Ectodermal cell (in vitro differentiated cells): ENCODE measurements around the gene FBXO31.

ENCODE experiments used
- H3K27ac ChIP-seq: 2 replicates; pipeline ENCODE4 v1.7.0; 2013; ENCODE audit warnings: mild to moderate bottlenecking, low read depth, low read length; ENCODE audit not compliant: insufficient read depth, poor library complexity, severe bottlenecking
- H3K27me3 ChIP-seq: 2 replicates; pipeline ENCODE4 v1.7.0; 2013; ENCODE audit warnings: mild to moderate bottlenecking, low read length; ENCODE audit not compliant: insufficient read depth, control insufficient read depth, poor library complexity, severe bottlenecking
- H3K36me3 ChIP-seq: one replicate; pipeline ENCODE4 v1.7.0; 2013; ENCODE audit warnings: low read length; ENCODE audit not compliant: control insufficient read depth, insufficient read depth
- H3K4me1 ChIP-seq: one replicate; pipeline ENCODE4 v1.7.0; 2013; ENCODE audit warnings: low read length; ENCODE audit not compliant: control insufficient read depth, insufficient read depth
- H3K4me3 ChIP-seq: 2 replicates; pipeline ENCODE4 v1.7.0; 2013; ENCODE audit warnings: low read depth, low read length, control low read depth; ENCODE audit not compliant: insufficient read depth
- H3K9me3 ChIP-seq: 2 replicates; pipeline ENCODE4 v1.7.0; 2013; ENCODE audit warnings: mild to moderate bottlenecking, low read length, moderate library complexity; ENCODE audit not compliant: control insufficient read depth
- WGBS, 2 experiments: methylation state at CpG; one replicate each; pipeline ENCODE4 v1.1.7; 2013; ENCODE audit warnings: missing lambda C conversion rate in 2 of 2; 5-methylcytosine and 5-hydroxymethylcytosine counted together

FBXO31 gene

GRCh38 chr16:87334651-87335624 lies 48.6 kb downstream of the FBXO31 start:
- 92% methylated on average over 29 of the region's 29 CpGs for WGBS, 2 experiments
- H3K36me3 ChIP-seq, result peaks cover 3% of the 10 kb centered on the region

DNA sequence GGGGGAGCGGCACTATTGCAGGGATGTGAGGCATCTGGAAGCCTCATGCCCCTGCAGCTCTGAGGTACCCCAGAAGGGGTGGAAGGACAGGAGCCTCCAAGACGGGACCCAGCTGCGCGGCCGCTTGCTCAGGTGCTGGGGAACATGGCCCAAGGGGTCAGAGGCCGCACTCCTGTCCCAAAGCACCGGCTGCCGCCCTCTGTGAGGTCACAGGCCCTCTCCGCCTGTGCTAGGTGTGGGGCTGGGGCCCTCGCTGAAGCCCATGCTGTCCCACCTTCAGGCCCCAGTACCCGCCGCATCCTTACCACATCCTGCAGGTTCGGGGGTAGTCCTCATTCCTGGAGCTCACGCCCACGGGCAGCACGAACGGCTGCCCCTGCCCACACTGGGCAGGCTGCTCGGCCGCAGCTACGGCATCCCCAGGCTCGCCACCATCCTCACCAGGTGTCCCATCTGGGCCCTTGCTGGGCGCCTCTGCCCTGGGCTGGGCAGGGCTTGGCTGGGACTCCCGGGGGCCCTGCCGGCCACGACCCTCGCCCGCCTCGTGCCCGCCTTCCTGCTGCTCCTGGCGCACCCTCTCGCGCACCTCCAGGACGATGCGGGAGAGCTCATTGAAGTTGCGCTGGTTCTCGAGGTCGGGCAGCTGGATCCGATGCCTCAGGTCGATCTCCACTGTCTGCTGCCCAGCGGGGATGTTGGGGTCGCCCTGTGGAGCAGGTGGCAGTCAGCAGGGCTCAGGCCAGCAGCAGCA lies 49.8 kb downstream of the FBXO31 start:
- no peaks in the 10 kb centered on the region for H3K36me3 ChIP-seq
- no peaks in the 10 kb centered on the region for H3K9me3 ChIP-seq
- WGBS, 2 experiments, result 94 to 96% methylated on average over 41 of the region's 41 CpGs
- no peaks in the 10 kb centered on the region for H3K27me3 ChIP-seq
- H3K27ac ChIP-seq, result no peak overlapping the region
- H3K4me1 ChIP-seq, result no peaks in the 10 kb centered on the region
- no peak overlapping the region for H3K4me3 ChIP-seq

More at GRCh38 chr16:87334651-87335624, 48.6 kb downstream of the FBXO31 start:
- no peak overlapping the region for H3K27ac ChIP-seq
- H3K9me3 ChIP-seq, result no peaks in the 10 kb centered on the region
- no peak overlapping the region for H3K4me3 ChIP-seq
- H3K27me3 ChIP-seq, result no peaks in the 10 kb centered on the region
- H3K4me1 ChIP-seq, result no peaks in the 10 kb centered on the region

GRCh38 chr16:87333101-87333500 lies 50.5 kb downstream of the FBXO31 start:
- Histone ChIP-seq H3K9me3 (no peaks in the 10 kb centered on the region), H3K4me1 (no peaks in the 10 kb centered on the region), H3K36me3 (no peaks in the 10 kb centered on the region), H3K27me3 (no peaks in the 10 kb centered on the region), H3K4me3 (no peak overlapping the region), H3K27ac (no peak overlapping the region)
- WGBS, 2 experiments, result 97 to 98% methylated on average over 15 of the region's 15 CpGs

- Histone ChIP-seq H3K4me3 (no peak overlapping the region), H3K9me3 (no peaks in the 10 kb centered on the region), H3K27me3 (no peaks in the 10 kb centered on the region), H3K27ac (no peak overlapping the region), H3K4me1 (no peaks in the 10 kb centered on the region), H3K36me3 (no peaks in the 10 kb centered on the region)
- WGBS, 2 experiments, result 95% methylated on average over 10 of the region's 10 CpGs
These were observed 51.4 kb downstream of the FBXO31 start for GRCh38 chr16:87332150-87332549.

GRCh38 chr16:87331241-87331801 lies 52.3 kb downstream of the FBXO31 start:
- Histone ChIP-seq H3K9me3 (no peaks in the 10 kb centered on the region), H3K36me3 (no peaks in the 10 kb centered on the region), H3K4me3 (no peak overlapping the region), H3K27ac (no peak overlapping the region), H3K27me3 (no peaks in the 10 kb centered on the region), H3K4me1 (no peaks in the 10 kb centered on the region)
- 94 to 95% methylated on average over 31 of the region's 31 CpGs for WGBS, 2 experiments

DNA sequence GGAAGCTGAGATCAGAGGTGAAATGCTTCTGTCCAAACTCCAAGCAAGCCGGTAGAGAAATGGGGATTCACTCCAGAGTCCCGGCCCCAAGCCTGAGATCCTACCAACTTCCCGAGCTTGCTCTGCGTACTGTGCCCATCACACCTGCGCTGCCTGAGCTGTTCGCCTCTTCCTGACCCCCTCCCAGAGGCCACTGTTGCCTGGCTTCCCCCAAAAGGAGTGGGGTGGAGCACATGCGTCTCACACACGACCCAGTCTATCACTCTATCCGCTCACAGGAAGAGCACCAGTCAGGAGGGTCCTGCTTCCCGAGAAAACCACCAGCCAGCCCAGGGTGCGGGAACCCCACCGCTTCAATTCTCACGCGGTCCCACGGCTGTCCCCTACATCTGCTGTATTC lies 52.9 kb downstream of the FBXO31 start:
- Histone ChIP-seq H3K27me3 (no peaks in the 10 kb centered on the region), H3K4me1 (no peaks in the 10 kb centered on the region), H3K4me3 (no peak overlapping the region), H3K36me3 (no peaks in the 10 kb centered on the region), H3K9me3 (no peaks in the 10 kb centered on the region), H3K27ac (no peak overlapping the region)
- 88 to 90% methylated on average over 15 of the region's 15 CpGs for WGBS, 2 experiments

- Histone ChIP-seq H3K9me3 (no peaks in the 10 kb centered on the region), H3K27ac (no peak overlapping the region), H3K4me3 (no peak overlapping the region), H3K27me3 (no peaks in the 10 kb centered on the region), H3K4me1 (no peaks in the 10 kb centered on the region), H3K36me3 (no peaks in the 10 kb centered on the region)
- 97% methylated on average over 11 of the region's 11 CpGs for WGBS, 2 experiments
These were observed 53.3 kb downstream of the FBXO31 start for GRCh38 chr16:87330257-87330624.

DNA sequence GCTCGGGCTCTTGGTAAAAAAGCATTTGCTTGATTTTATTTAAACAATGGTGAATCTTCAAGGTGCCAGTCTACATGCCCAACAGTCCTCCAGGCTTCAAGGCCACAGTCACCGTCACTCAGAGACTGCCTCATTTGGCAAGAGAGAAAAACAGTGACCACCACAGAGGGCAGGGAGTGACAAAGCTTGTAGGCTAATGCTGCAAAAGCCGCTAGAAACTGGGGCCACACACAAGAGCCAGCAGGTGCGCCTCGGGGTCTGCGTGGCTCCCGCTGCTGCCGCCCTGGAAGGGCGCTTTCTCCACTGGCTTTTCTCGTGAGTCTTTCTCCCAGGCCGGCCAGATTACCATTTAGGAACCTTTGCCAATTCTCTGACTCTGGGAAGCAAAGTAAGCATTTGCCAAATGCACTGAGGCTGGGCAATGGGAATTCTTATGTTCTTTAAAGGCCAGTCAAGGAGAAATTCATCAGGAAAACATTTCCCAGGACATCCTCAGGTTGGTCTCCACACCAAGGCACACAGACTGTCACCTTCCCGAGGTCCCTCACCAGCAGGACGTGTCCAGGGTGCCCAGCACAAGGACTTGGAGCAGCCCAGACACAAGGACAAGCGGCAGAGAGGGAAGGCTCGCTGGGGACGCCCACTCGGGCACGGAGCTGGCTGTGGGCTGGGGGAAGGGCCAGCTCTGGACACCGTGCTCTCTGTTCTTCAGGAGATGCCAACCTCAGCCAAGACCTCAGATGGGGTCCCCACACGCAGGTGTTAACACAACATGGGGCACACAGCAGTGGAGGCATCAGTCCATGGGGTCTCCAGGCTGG lies 53.9 kb downstream of the FBXO31 start:
- WGBS, 2 experiments, result 96% methylated on average over 20 of the region's 20 CpGs
- Histone ChIP-seq H3K27ac (no peak overlapping the region), H3K4me1 (no peaks in the 10 kb centered on the region), H3K36me3 (no peaks in the 10 kb centered on the region), H3K4me3 (no peak overlapping the region), H3K9me3 (no peaks in the 10 kb centered on the region), H3K27me3 (no peaks in the 10 kb centered on the region)

- H3K9me3 ChIP-seq, result no peaks in the 10 kb centered on the region
- H3K27ac ChIP-seq, result no peak overlapping the region
- H3K4me3 ChIP-seq, result no peak overlapping the region
- no peaks in the 10 kb centered on the region for H3K4me1 ChIP-seq
- no peaks in the 10 kb centered on the region for H3K27me3 ChIP-seq
- WGBS, 2 experiments, result 92 to 93% methylated on average over 12 of the region's 12 CpGs
- no peaks in the 10 kb centered on the region for H3K36me3 ChIP-seq
These were observed 54.7 kb downstream of the FBXO31 start for GRCh38 chr16:87328846-87329245.
